HEK293 (cell line): Measurements from ENCODE around the gene SOX30.

Experiments used
- CTCF ChIA-PET: fragments of 350-600 bp; formaldehyde crosslinking; extraction: SDS; loops from one replicate; lab custom pipeline; 2021; ENCODE audit warnings: antibody characterized with exemption; lab: Yijun Ruan, JAX
- POLR2A ChIA-PET: fragments of 300-600 bp; formaldehyde crosslinking; extraction: SDS; loops from one replicate; lab custom pipeline; 2020; ENCODE audit warnings: antibody characterized with exemption, inconsistent platforms; lab: Yijun Ruan, JAX
- H3K27ac ChIP-seq: fragments of 200-500 bp; sonication (Bioruptor generic); 2 replicates; pipeline ENCODE4 v1.5.1; 2014; ENCODE audit warnings: low read depth, low read length, control low read depth, inconsistent platforms; ENCODE audit errors: extremely low read depth
- H3K36me3 ChIP-seq, 2 experiments: fragments of 200-500 bp in 1 of 2; sonication (Bioruptor generic) in 1 of 2; 1 replicate in 1 of 2; 2 replicates in 1 of 2; pipeline ENCODE4 v1.5.1; 2014 to 2017; ENCODE audit warnings: inconsistent platforms in 2 of 2, low read length in 2 of 2; ENCODE audit not compliant: control insufficient read depth in 2 of 2, insufficient read depth in 1 of 2
- H3K4me1 ChIP-seq: fragments of 200-500 bp; sonication (Bioruptor generic); 2 replicates; pipeline ENCODE4 v1.5.1; 2014; ENCODE audit warnings: mild to moderate bottlenecking, low read length, inconsistent platforms; ENCODE audit not compliant: control insufficient read depth, insufficient read depth
- H3K4me3 ChIP-seq: 2 replicates; pipeline ENCODE4 v1.5.1; 2011; ENCODE audit warnings: low read depth, mild to moderate bottlenecking, control low read depth, low read length, moderate library complexity
- H3K9me3 ChIP-seq: fragments of 200-500 bp; sonication (Bioruptor generic); 2 replicates; pipeline ENCODE4 v1.5.1; 2014; ENCODE audit warnings: low read depth, low read length, inconsistent platforms; ENCODE audit not compliant: control insufficient read depth, insufficient read depth
- GLIS2 ChIP-seq: fragments of 450-650 bp; formaldehyde crosslinking; IDR thresholded peaks from 2 replicates; pipeline ENCODE4 v1.5.1; 2016; ENCODE audit warnings: missing biosample characterization, missing genetic modification characterization
- MEIS1 ChIP-seq: sonication (generic); formaldehyde crosslinking; IDR thresholded peaks from 2 replicates; pipeline ENCODE4 v1.8.1; 2022; ENCODE audit warnings: missing genetic modification reagents, mild to moderate bottlenecking, borderline replicate concordance
- SETDB1 ChIP-seq: IDR thresholded peaks from one replicate; pipeline ENCODE4 v1.6.1; 2017; ENCODE audit warnings: mild to moderate bottlenecking, low read length, moderate library complexity, mixed read lengths; ENCODE audit not compliant: insufficient read length
- YY2 ChIP-seq: fragments of 450-650 bp; formaldehyde crosslinking; IDR thresholded peaks from 2 replicates; pipeline ENCODE4 v1.5.1; 2016; ENCODE audit warnings: missing biosample characterization, missing genetic modification characterization
- ZBTB21 ChIP-seq: fragments of 450-650 bp; formaldehyde crosslinking; IDR thresholded peaks from 2 replicates; pipeline ENCODE4 v1.5.1; 2017; ENCODE audit warnings: missing biosample characterization, missing genetic modification characterization
- ZBTB6 ChIP-seq: fragments of 450-650 bp; formaldehyde crosslinking; IDR thresholded peaks from 2 replicates; pipeline ENCODE4 v1.5.1; 2017; ENCODE audit warnings: missing biosample characterization, missing genetic modification characterization
- ZFHX2 ChIP-seq: fragments of 450-650 bp; formaldehyde crosslinking; conservative IDR thresholded peaks from 2 replicates; pipeline ENCODE4 v1.5.1; 2016; ENCODE audit warnings: missing biosample characterization, missing genetic modification characterization
- ZFP3 ChIP-seq: fragments of 450-650 bp; formaldehyde crosslinking; IDR thresholded peaks from 2 replicates; pipeline ENCODE4 v1.5.1; 2016; ENCODE audit warnings: low read depth, missing biosample characterization, missing genetic modification characterization
- ZFP41 ChIP-seq: fragments of 450-650 bp; formaldehyde crosslinking; IDR thresholded peaks from 2 replicates; pipeline ENCODE4 v1.5.1; 2016; ENCODE audit warnings: missing biosample characterization, missing genetic modification characterization, borderline replicate concordance
- ZNF114 ChIP-seq: fragments of 450-650 bp; formaldehyde crosslinking; IDR thresholded peaks from 2 replicates; pipeline ENCODE4 v1.5.0; 2017; ENCODE audit warnings: missing biosample characterization, missing genetic modification characterization
- ZNF121 ChIP-seq: fragments of 450-650 bp; formaldehyde crosslinking; IDR thresholded peaks from 2 replicates; pipeline ENCODE4 v1.5.1; 2016; ENCODE audit warnings: missing biosample characterization, missing genetic modification characterization
- ZNF146 ChIP-seq: fragments of 450-650 bp; formaldehyde crosslinking; IDR thresholded peaks from 2 replicates; pipeline ENCODE4 v1.5.1; 2016; ENCODE audit warnings: missing biosample characterization, missing genetic modification characterization
- ZNF16 ChIP-seq: fragments of 450-650 bp; formaldehyde crosslinking; IDR thresholded peaks from 2 replicates; pipeline ENCODE4 v1.5.1; 2016; ENCODE audit warnings: low read depth, missing biosample characterization, missing genetic modification characterization
- ZNF202 ChIP-seq: fragments of 450-650 bp; formaldehyde crosslinking; IDR thresholded peaks from 2 replicates; pipeline ENCODE4 v1.5.1; 2016; ENCODE audit warnings: missing biosample characterization, missing genetic modification characterization, borderline replicate concordance
- ZNF223 ChIP-seq: fragments of 450-650 bp; formaldehyde crosslinking; IDR thresholded peaks from 2 replicates; pipeline ENCODE4 v1.5.1; 2016; ENCODE audit warnings: missing biosample characterization, missing genetic modification characterization
- ZNF23 ChIP-seq: fragments of 450-650 bp; formaldehyde crosslinking; IDR thresholded peaks from 2 replicates; pipeline ENCODE4 v1.5.1; 2016; ENCODE audit warnings: missing biosample characterization, missing genetic modification characterization, borderline replicate concordance
- ZNF302 ChIP-seq: fragments of 450-650 bp; formaldehyde crosslinking; IDR thresholded peaks from 2 replicates; pipeline ENCODE4 v1.5.1; 2016; ENCODE audit warnings: missing biosample characterization, missing genetic modification characterization, low read depth
- ZNF404 ChIP-seq: fragments of 450-650 bp; formaldehyde crosslinking; IDR thresholded peaks from 2 replicates; pipeline ENCODE4 v1.5.1; 2017; ENCODE audit warnings: missing biosample characterization, missing genetic modification characterization
- ZNF488 ChIP-seq: fragments of 450-650 bp; formaldehyde crosslinking; IDR thresholded peaks from 2 replicates; pipeline ENCODE4 v1.5.1; 2016; ENCODE audit warnings: missing biosample characterization, missing genetic modification characterization
- ZNF645 ChIP-seq: fragments of 450-650 bp; formaldehyde crosslinking; IDR thresholded peaks from 2 replicates; pipeline ENCODE4; 2016; ENCODE audit warnings: missing biosample characterization, missing genetic modification characterization
- ZNF701 ChIP-seq: fragments of 450-650 bp; formaldehyde crosslinking; IDR thresholded peaks from 2 replicates; pipeline ENCODE4 v1.5.1; 2016; ENCODE audit warnings: missing biosample characterization, missing genetic modification characterization
- ZNF747 ChIP-seq: fragments of 450-650 bp; formaldehyde crosslinking; IDR thresholded peaks from 2 replicates; pipeline ENCODE4 v1.5.1; 2016; ENCODE audit warnings: missing biosample characterization, missing genetic modification characterization
- ZNF837 ChIP-seq: fragments of 450-650 bp; formaldehyde crosslinking; IDR thresholded peaks from 2 replicates; pipeline ENCODE4 v1.5.1; 2016; ENCODE audit warnings: missing biosample characterization, missing genetic modification characterization
- ZSCAN16 ChIP-seq: fragments of 450-650 bp; formaldehyde crosslinking; IDR thresholded peaks from 2 replicates; pipeline ENCODE4 v1.5.1; 2016; ENCODE audit warnings: missing biosample characterization, missing genetic modification characterization
- ZSCAN23 ChIP-seq: fragments of 450-650 bp; formaldehyde crosslinking; IDR thresholded peaks from 2 replicates; pipeline ENCODE4 v1.5.1; 2016; ENCODE audit warnings: missing biosample characterization, missing genetic modification characterization
- ZSCAN5A ChIP-seq: fragments of 450-650 bp; formaldehyde crosslinking; IDR thresholded peaks from 2 replicates; pipeline ENCODE4 v1.5.1; 2016; ENCODE audit warnings: missing biosample characterization, missing genetic modification characterization

The SOX30 gene

GRCh38 chr5:157648275-157648990, 3.8 kb downstream of the SOX30 start (continued):
- no peak for TF ChIP-seq ZNF114 (tag by site-specific recombination)

- no peak overlapping the region for H3K27ac ChIP-seq
- ChIA-PET POLR2A (no interaction called here), CTCF (no interaction called here)
- no peak for TF ChIP-seq ZNF302 (tag by site-specific recombination)
- TF ChIP-seq ZNF837 (tag by site-specific recombination) = no peak
- no peak for TF ChIP-seq GLIS2 (tag by site-specific recombination)
- no peak for TF ChIP-seq ZFP41
- no peak for TF ChIP-seq ZSCAN23 (tag by site-specific recombination)
- no peak for TF ChIP-seq ZNF23
- TF ChIP-seq ZNF488 = no peak
- TF ChIP-seq ZNF16 (tag by site-specific recombination) = no peak
- TF ChIP-seq ZBTB6 (tag by site-specific recombination) = no peak
- no peak for TF ChIP-seq ZNF121
- no peak for TF ChIP-seq ZNF202 (tag by site-specific recombination)
- no peaks in the 10 kb centered on the region for H3K9me3 ChIP-seq
- H3K36me3 ChIP-seq = no peaks in the 10 kb centered on the region
- H3K4me1 ChIP-seq = no peaks in the 10 kb centered on the region
- H3K4me3 ChIP-seq = no peak overlapping the region
Observed at GRCh38 chr5:157640406-157641066, 11.7 kb downstream of the SOX30 start.

- CTCF ChIA-PET = interaction anchor here (0.6 kb wide), 1 partner anchor 197 kb away, joined by 3 read pairs; no protein-coding TSS in a partner anchor
- H3K36me3 ChIP-seq = no peaks in the 10 kb centered on the region; a peak in 1 of 3 replicates
- H3K27ac ChIP-seq = no peak overlapping the region
- POLR2A ChIA-PET = no interaction called here
- no peaks in the 10 kb centered on the region for H3K9me3 ChIP-seq
- no peak overlapping the region for H3K4me3 ChIP-seq
- TF ChIP-seq SETDB1 (peak; percentile 27), ZSCAN16 (tag by site-specific recombination) (no peak)
- H3K4me1 ChIP-seq = no peaks in the 10 kb centered on the region
Observed at GRCh38 chr5:157630341-157630740, 21.9 kb downstream of the SOX30 start.

GRCh38 chr5:157626831-157627230, 25.4 kb downstream of the SOX30 start:
- no peaks in the 10 kb centered on the region; a peak in 1 of 3 replicates for H3K36me3 ChIP-seq
- no peak overlapping the region for H3K27ac ChIP-seq
- no peak overlapping the region for H3K4me3 ChIP-seq
- ChIA-PET POLR2A (no interaction called here), CTCF (interaction anchor here (0.6 kb wide), 1 partner anchor 278 kb away, joined by 3 read pairs; no protein-coding TSS in a partner anchor)
- no peak for TF ChIP-seq ZSCAN5A (tag by site-specific recombination)
- no peak for TF ChIP-seq ZNF146
- no peak for TF ChIP-seq ZNF747
- TF ChIP-seq ZFHX2 (tag by site-specific recombination) = no peak
- no peak for TF ChIP-seq ZFP3 (tag by site-specific recombination)
- no peak for TF ChIP-seq MEIS1 (CRISPR knock-in tag)
- TF ChIP-seq ZNF701 (tag by site-specific recombination) = no peak
- no peak for TF ChIP-seq ZNF223 (tag by site-specific recombination)
- TF ChIP-seq ZNF404 (tag by site-specific recombination) = no peak
- no peak for TF ChIP-seq YY2
- TF ChIP-seq ZNF645 (tag by site-specific recombination) = no peak
- TF ChIP-seq ZBTB21 (tag by site-specific recombination) = no peak
- TF ChIP-seq, all 188 proteins: peak for 0
- Histone ChIP-seq H3K4me1 (no peaks in the 10 kb centered on the region), H3K9me3 (no peaks in the 10 kb centered on the region)
